GM12875 (cell line): Measurements from ENCODE around the gene ALPK3.
"Not testable (repeated sequence)": the region's sequence is repeated elsewhere in the genome, so short reads cannot be mapped to it uniquely, and the experiment has no call there.

ENCODE experiments used
- H3K4me3 ChIP-seq: one replicate; pipeline ENCODE4 v1.5.1; 2011; ENCODE audit warnings: low read depth, low read length, control low read depth
- CTCF ChIP-seq: IDR thresholded peaks from 2 replicates; pipeline ENCODE4 v1.5.1; 2011; ENCODE audit warnings: low read depth, mild to moderate bottlenecking, control low read depth, inconsistent platforms, low read length, moderate library complexity, borderline replicate concordance; ENCODE audit not compliant: insufficient read depth

The ALPK3 gene

GRCh38 chr15:84845631-84846030 lies 28.5 kb downstream of the ALPK3 start:
- peak; percentile 51; the same call in 1 of the 2 replicates for TF ChIP-seq CTCF
- not testable (repeated sequence) for H3K4me3 ChIP-seq

- no peak overlapping the region for H3K4me3 ChIP-seq
- no peak for TF ChIP-seq CTCF
These were observed 29.1 kb downstream of the ALPK3 start for GRCh38 chr15:84846269-84846668.

GRCh38 chr15:84847382-84847781 lies 30.2 kb downstream of the ALPK3 start:
- TF ChIP-seq CTCF, result no peak
- H3K4me3 ChIP-seq, result no peak overlapping the region

- H3K4me3 ChIP-seq, result no peak overlapping the region
- no peak for TF ChIP-seq CTCF
These were observed 35.1 kb downstream of the ALPK3 start for GRCh38 chr15:84852212-84852611.

- TF ChIP-seq CTCF, result no peak
- H3K4me3 ChIP-seq, result no peak overlapping the region
These were observed 38.0 kb downstream of the ALPK3 start for GRCh38 chr15:84855136-84855535.

- H3K4me3 ChIP-seq, result no peak overlapping the region
- no peak for TF ChIP-seq CTCF
These were observed 38.6 kb downstream of the ALPK3 start for GRCh38 chr15:84855765-84856164.

GRCh38 chr15:84856731-84857417 lies 39.7 kb downstream of the ALPK3 start:
- H3K4me3 ChIP-seq, result no peak overlapping the region
- TF ChIP-seq CTCF, result no peak
